Fibroblast of lung (primary cell): Measurements from ENCODE around the gene FLT3LG. TPM values are rescaled to one million over a fixed set of nuclear protein-coding genes. Genes with fewer than 3 reads are reported as not detected.

Source experiments
- DNase-seq, 2 donors: peaks; one replicate each; pipeline versions ENCODE4 v3.0.0 to v3.0.0-alpha.2; 2010; ENCODE audit warnings: low read depth in 2 of 2
- H2AFZ ChIP-seq: 2 replicates; pipeline ENCODE4 v1.5.1; 2012; ENCODE audit warnings: low read length, control low read depth, inconsistent platforms
- H3K27ac ChIP-seq: 2 replicates; pipeline ENCODE4 v1.5.1; 2011; ENCODE audit warnings: low read length, control low read depth; ENCODE audit not compliant: insufficient read depth
- H3K27me3 ChIP-seq: 2 replicates; pipeline ENCODE4 v1.5.1; 2011; ENCODE audit warnings: mild to moderate bottlenecking, low read length; ENCODE audit not compliant: control insufficient read depth, insufficient read depth
- H3K36me3 ChIP-seq: 2 replicates; pipeline ENCODE4 v1.5.1; 2011; ENCODE audit warnings: low read length; ENCODE audit not compliant: control insufficient read depth, insufficient read depth
- H3K4me1 ChIP-seq: 2 replicates; pipeline ENCODE4 v1.5.1; 2011; ENCODE audit warnings: low read length; ENCODE audit not compliant: control insufficient read depth, insufficient read depth; ENCODE audit errors: extremely low read depth
- H3K4me2 ChIP-seq: 2 replicates; pipeline ENCODE4 v1.5.1; 2011; ENCODE audit warnings: low read length, control low read depth; ENCODE audit not compliant: insufficient read depth; ENCODE audit errors: extremely low read depth
- H3K4me3 ChIP-seq, 4 experiments: fragments of 200-600 bp in 1 of 4; sonication (generic) in 1 of 4; replicated peaks in 1 of 4; 2 replicates each; pipeline ENCODE4 v1.5.1; 2011 to 2016; ENCODE audit warnings: low read length in 4 of 4, low read depth in 3 of 4, mild to moderate bottlenecking in 3 of 4, control low read depth in 2 of 4, inconsistent platforms in 1 of 4, mixed read lengths in 1 of 4; ENCODE audit not compliant: insufficient read depth in 1 of 4; ENCODE audit errors: control extremely low read depth in 1 of 4
- H3K79me2 ChIP-seq: 2 replicates; pipeline ENCODE4 v1.5.1; 2012; ENCODE audit warnings: mild to moderate bottlenecking, low read length, inconsistent platforms; ENCODE audit not compliant: control insufficient read depth, insufficient read depth
- H3K9ac ChIP-seq: 2 replicates; pipeline ENCODE4 v1.5.1; 2011; ENCODE audit warnings: mild to moderate bottlenecking, low read length, control low read depth; ENCODE audit not compliant: insufficient read depth
- H3K9me3 ChIP-seq: 2 replicates; pipeline ENCODE4 v1.5.1; 2012; ENCODE audit warnings: low read depth, low read length; ENCODE audit not compliant: control insufficient read depth, insufficient read depth
- H4K20me1 ChIP-seq: 2 replicates; pipeline ENCODE4 v1.5.1; 2011; ENCODE audit warnings: low read length; ENCODE audit not compliant: control insufficient read depth, insufficient read depth; ENCODE audit errors: extremely low read depth
- CTCF ChIP-seq, 2 donors: IDR thresholded peaks in 1 of 2; conservative IDR thresholded peaks in 1 of 2; 1 replicate in 1 of 2; 2 replicates in 1 of 2; pipeline ENCODE4 v1.5.1; 2011 to 2012; ENCODE audit warnings: low read length in 2 of 2, control low read depth in 1 of 2, inconsistent platforms in 1 of 2, low read depth in 1 of 2, mild to moderate bottlenecking in 1 of 2
- EZH2 ChIP-seq: IDR thresholded peaks from 2 replicates; pipeline ENCODE4 v1.5.1; 2012; ENCODE audit warnings: low read length, control low read depth, mild to moderate bottlenecking; ENCODE audit errors: missing control alignments
- polyA plus RNA-seq, 2 donors: library from polyadenylated mRNA; depleted of rRNA in 1 of 2; stranded (reverse) in 1 of 2; unstranded in 1 of 2; fragments of >200 nt; gene quantifications; 2 replicates each; pipeline ENCODE4 v1.2.1, GENCODE V29; 2011 to 2012; ENCODE audit warnings: missing spikeins in 1 of 2
- total RNA-seq: library from RNA; depleted of rRNA; stranded (reverse); fragments of >200 nt; gene quantifications from 2 replicates; pipeline ENCODE4 v1.2.1, GENCODE V29; 2014

The FLT3LG gene
- total and polyA plus RNA-seq, 2 donors (not counting 1 experiment from before 2014, with no cell fraction given): 4.4 to 4.5 TPM

DNA sequence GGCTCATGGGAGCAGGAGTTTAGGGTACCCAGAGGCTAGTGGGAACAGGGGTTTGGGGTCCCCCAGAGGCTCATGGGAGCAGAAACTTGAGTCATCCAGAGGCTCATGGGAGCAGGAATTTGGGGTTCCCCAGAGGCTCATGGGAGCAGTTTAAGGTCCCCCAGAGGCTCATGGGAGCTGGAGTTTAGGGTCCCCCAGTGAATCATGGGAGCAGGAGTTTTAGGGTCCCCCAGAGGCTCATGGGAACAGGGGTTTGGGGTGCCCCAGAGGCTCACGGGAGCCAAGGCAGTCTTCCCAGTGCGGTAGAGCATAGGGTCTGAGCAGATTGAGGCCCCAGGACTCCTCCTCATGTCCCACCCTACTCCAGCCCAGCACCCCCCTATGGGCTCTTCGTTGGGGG is 8.6 kb upstream of the FLT3LG start:
- Histone ChIP-seq H3K4me2 (no peak overlapping the region), H4K20me1 (no peaks in the 10 kb centered on the region), H3K9me3 (no peaks in the 10 kb centered on the region), H3K9ac (no peak overlapping the region), H3K27me3 (no peaks in the 10 kb centered on the region), H3K4me1 (no peaks in the 10 kb centered on the region), H2AFZ (no peak overlapping the region), H3K79me2 (no peaks in the 10 kb centered on the region), H3K27ac (no peak overlapping the region), H3K36me3 (no peaks in the 10 kb centered on the region), H3K4me3 (no peak overlapping the region)
- no peak for TF ChIP-seq EZH2
- TF ChIP-seq CTCF (conservative IDR thresholded peaks at IDR 0.05 in 1 of 2, IDR thresholded peaks at IDR 0.05 in 1 of 2; ENCODE audit: low read depth in 1 of 2, low read length in 2 of 2): no peak
- no peak for DNase-seq

DNA sequence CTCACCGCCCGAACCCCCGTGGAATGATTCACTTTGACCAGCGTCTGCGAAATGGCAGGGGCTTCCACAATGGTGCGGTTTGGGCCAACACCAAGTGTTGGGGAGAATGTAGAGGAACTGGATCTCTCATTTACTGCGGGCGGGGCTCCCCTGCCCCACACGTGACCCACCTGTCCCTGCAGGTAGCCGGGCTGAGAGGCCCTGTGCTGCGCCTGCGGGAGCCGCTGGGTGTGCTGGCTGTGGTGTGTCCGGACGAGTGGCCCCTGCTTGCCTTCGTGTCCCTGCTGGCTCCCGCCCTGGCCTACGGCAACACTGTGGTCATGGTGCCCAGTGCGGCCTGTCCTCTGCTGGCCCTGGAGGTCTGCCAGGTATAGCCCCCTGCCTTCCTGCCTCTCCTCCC is 5.8 kb upstream of the FLT3LG start:
- Histone ChIP-seq H3K79me2 (no peaks in the 10 kb centered on the region), H3K36me3 (no peaks in the 10 kb centered on the region), H3K4me1 (no peaks in the 10 kb centered on the region), H4K20me1 (no peaks in the 10 kb centered on the region), H3K4me3 (no peak overlapping the region), H2AFZ (no peak overlapping the region), H3K27ac (no peak overlapping the region), H3K9ac (no peak overlapping the region), H3K4me2 (no peak overlapping the region), H3K27me3 (no peaks in the 10 kb centered on the region), H3K9me3 (no peaks in the 10 kb centered on the region)
- DNase-seq: no peak
- TF ChIP-seq EZH2 (no peak), CTCF (conservative IDR thresholded peaks at IDR 0.05 in 1 of 2, IDR thresholded peaks at IDR 0.05 in 1 of 2; ENCODE audit: low read depth in 1 of 2, low read length in 2 of 2) (no peak)

- peak overlapping the region; percentile 8 for H2AFZ ChIP-seq
- H3K9ac ChIP-seq: no peak overlapping the region
- H3K27ac ChIP-seq: no peak overlapping the region
- no peaks in the 10 kb centered on the region for H3K9me3 ChIP-seq
- no peaks in the 10 kb centered on the region for H3K27me3 ChIP-seq
- H3K4me1 ChIP-seq: no peaks in the 10 kb centered on the region
- no peaks in the 10 kb centered on the region for H3K36me3 ChIP-seq
- peak; percentile 23 to 85 for DNase-seq
- H3K4me2 ChIP-seq: no peak overlapping the region
- H3K79me2 ChIP-seq: no peaks in the 10 kb centered on the region
- no peak overlapping the region for H3K4me3 ChIP-seq
- no peaks in the 10 kb centered on the region for H4K20me1 ChIP-seq
- TF ChIP-seq CTCF (conservative IDR thresholded peaks at IDR 0.05 in 1 of 2, IDR thresholded peaks at IDR 0.05 in 1 of 2; ENCODE audit: low read depth in 1 of 2, low read length in 2 of 2): no peak
- no peak for TF ChIP-seq EZH2
Observed at GRCh38 chr19:49468746-49469447, 5.1 kb upstream of the FLT3LG start.
